Adrenal gland (tissue), 12 donors: Measurements from ENCODE around the gene ARHGAP27. TPM values are rescaled to one million over a fixed set of nuclear protein-coding genes. Genes with fewer than 3 reads are reported as not detected.
A peak's percentile ranks its signal among the peaks of the same experiment; 100 is the strongest.

ENCODE experiments used
- DNase-seq, 7 donors: peaks; one replicate each; pipeline ENCODE4 v3.0.0-alpha.2; 2019 to 2020
- H3K27ac ChIP-seq, 5 donors: fragments of 200-600 bp; sonication (generic) in 4 of 5; 1 replicate in 3 of 5; 2 replicates in 2 of 5; pipeline versions ENCODE4 v1.5.1 to v1.8.0; 2016 to 2020; ENCODE audit warnings: mild to moderate bottlenecking in 1 of 5
- H3K27me3 ChIP-seq: fragments of 200-600 bp; 2 replicates; pipeline ENCODE4 v1.8.0; 2021
- H3K36me3 ChIP-seq, 2 donors: fragments of 200-600 bp; replicated peaks in 1 of 2; 1 replicate in 1 of 2; 2 replicates in 1 of 2; pipeline versions ENCODE4 v1.5.1 to v1.8.0; 2018 to 2022
- H3K4me1 ChIP-seq, 2 donors: fragments of 200-600 bp; replicated peaks in 1 of 2; 1 replicate in 1 of 2; 2 replicates in 1 of 2; pipeline versions ENCODE4 v1.5.1 to v1.8.0; 2018 to 2021
- H3K4me3 ChIP-seq, 4 donors: fragments of 200-600 bp; sonication (generic) in 3 of 4; one replicate each; pipeline ENCODE4 v1.5.1; 2016 to 2018
- H3K9me3 ChIP-seq, 3 donors: fragments of 200-600 bp; sonication (generic) in 1 of 3; replicated peaks in 1 of 3; 1 replicate in 2 of 3; 2 replicates in 1 of 3; pipeline versions ENCODE4 v1.5.1 to v1.8.0; 2016 to 2021
- POLR2A ChIP-seq, 2 donors: fragments of 450-650 bp; IDR thresholded peaks; one replicate each; pipeline ENCODE4 v1.6.1; 2017; ENCODE audit warnings: antibody characterized with exemption in 2 of 2, mild to moderate bottlenecking in 2 of 2, moderate library complexity in 1 of 2
- WGBS, 4 donors: extraction: QIAGEN DNeasy Blood & Tissue Kit in 2 of 4; methylation state at CpG; one replicate each; pipeline versions ENCODE4 v1.1.5 to v1.1.7; 2013 to 2017; 5-methylcytosine and 5-hydroxymethylcytosine counted together
- intact Hi-C, 2 donors: fragments of 100-400 bp; cut with DNase I; formaldehyde crosslinking; loops; one replicate each; pipeline versions ENCODE4 v1.14.1 to v1.15.0; 2022 to 2023
- polyA plus RNA-seq, 3 donors: library from polyadenylated mRNA; stranded (reverse); fragments of 200-250 nt in 2 of 3; fragments of 350-450 nt in 1 of 3; fragmentation: Illumina TruSeq in 1 of 3; extraction: RNeasy Lipid Tissue Mini Kit (QIAGEN cat#74804) in 1 of 3; gene quantifications; one replicate each; pipeline ENCODE4 v1.2.3, GENCODE V29; 2013 to 2014
- total RNA-seq, 9 donors: library from RNA; depleted of rRNA in 4 of 9; stranded (reverse); fragments of >200 nt in 4 of 9; fragments of 120-200 nt in 1 of 9; fragmentation: NEBNext Ultra II Directional in 1 of 9; extraction: Animal tissue kit (Norgen Biotek cat#: 25700) in 1 of 9; gene quantifications; one replicate each; pipeline versions ENCODE4 v1.1.0 to v1.2.4, GENCODE V29; 2013 to 2023
- TF ChIP-seq, protein P1 (sequence below), 6 experiments: fragments of 450-650 bp in 4 of 6; fragments of 200-600 bp in 2 of 6; sonication (generic) in 1 of 6; IDR thresholded peaks; 1 replicate in 5 of 6; 2 replicates in 1 of 6; pipeline versions ENCODE4 v1.5.1 to v1.8.0; 2016 to 2021; ENCODE audit warnings: antibody characterized with exemption in 6 of 6, mild to moderate bottlenecking in 2 of 6, moderate library complexity in 1 of 6
- donor health status: healthy with polysubstance abuse.
- donor health status: Bipolar disorder and iron deficiency.
- donor health status: DM: yes; HTN: yes; CAD: no.
- donor health status: DM: no; HTN: no; CAD: no.
- donor health status: DM: no; HTN: no; CAD: no.
- donor health status: DM: yes; HTN: yes; CAD: no.

ARHGAP27 gene
- total and polyA plus RNA-seq, 12 donors, result 2.8 to 40.2 (median 17.7) TPM

DNA sequence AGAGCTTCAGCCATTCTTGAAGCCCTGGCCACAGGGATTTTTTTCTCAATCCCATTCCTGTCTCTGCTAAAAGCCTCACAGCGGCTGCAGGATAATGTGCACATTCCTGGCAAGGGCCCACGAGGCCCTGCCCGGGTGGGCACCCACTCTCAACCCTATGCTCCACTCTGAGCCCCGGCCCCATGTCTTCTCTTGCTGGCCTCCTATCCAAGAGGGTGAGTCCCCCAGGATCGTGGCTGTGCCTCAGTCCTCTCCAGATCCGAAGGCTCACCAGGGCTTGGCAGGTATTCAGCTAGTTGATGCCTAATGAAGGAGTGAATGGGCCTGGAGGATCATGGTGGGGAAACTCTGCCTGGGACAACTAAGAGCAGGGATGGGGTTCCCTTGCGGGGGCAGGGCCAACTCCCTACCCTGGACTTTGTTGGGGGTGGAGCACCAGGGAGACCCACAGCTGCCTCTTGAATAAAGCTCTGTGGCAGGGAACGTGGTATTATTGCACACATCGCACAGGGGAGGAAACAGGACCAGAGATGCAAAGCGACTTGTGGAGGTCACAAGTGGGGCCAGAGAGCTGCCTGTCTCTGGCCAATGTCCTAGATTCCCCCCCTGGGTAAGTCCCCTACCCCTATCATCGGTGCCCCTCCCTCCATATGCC lies 5.4 kb downstream of the ARHGAP27 start:
- Histone ChIP-seq H3K4me1 (peaks cover 24 to 32% of the 10 kb centered on the region in 2 donors), H3K9me3 (no peaks in the 10 kb centered on the region), H3K27me3 (peaks cover 17% of the 10 kb centered on the region), H3K36me3 (no peaks in the 10 kb centered on the region), H3K27ac (no peak overlapping the region), H3K4me3 (no peak overlapping the region)
- intact Hi-C loops, result no loop called here
- 73 to 85% (median 81%) methylated on average over 8 to 11 of the region's 11 CpGs for WGBS, 4 donors
- no peak for DNase-seq
- TF ChIP-seq, protein P1, sequence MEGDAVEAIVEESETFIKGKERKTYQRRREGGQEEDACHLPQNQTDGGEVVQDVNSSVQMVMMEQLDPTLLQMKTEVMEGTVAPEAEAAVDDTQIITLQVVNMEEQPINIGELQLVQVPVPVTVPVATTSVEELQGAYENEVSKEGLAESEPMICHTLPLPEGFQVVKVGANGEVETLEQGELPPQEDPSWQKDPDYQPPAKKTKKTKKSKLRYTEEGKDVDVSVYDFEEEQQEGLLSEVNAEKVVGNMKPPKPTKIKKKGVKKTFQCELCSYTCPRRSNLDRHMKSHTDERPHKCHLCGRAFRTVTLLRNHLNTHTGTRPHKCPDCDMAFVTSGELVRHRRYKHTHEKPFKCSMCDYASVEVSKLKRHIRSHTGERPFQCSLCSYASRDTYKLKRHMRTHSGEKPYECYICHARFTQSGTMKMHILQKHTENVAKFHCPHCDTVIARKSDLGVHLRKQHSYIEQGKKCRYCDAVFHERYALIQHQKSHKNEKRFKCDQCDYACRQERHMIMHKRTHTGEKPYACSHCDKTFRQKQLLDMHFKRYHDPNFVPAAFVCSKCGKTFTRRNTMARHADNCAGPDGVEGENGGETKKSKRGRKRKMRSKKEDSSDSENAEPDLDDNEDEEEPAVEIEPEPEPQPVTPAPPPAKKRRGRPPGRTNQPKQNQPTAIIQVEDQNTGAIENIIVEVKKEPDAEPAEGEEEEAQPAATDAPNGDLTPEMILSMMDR (IDR thresholded peaks at IDR 0.05), result no peak
- TF ChIP-seq POLR2A (IDR thresholded peaks at IDR 0.05), result no peak

DNA sequence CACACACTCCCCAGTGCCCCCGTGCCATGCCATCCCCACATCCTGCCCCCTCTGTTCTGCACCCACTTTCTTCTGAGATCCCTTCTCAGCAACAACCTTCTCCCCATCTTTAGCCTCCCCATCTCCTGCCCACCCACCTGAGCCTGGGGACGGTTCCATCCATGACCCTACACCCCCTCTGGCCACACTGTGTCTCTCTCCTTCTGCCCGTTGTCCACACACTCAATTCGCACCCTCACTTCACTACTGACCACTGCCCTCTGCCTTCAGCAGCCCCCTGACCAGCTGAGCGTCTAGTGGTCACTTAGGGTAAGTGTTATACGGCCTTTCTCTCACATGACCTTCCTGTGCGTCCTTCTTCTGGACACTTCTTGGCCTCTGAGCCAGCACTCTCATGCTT lies 6.1 kb downstream of the ARHGAP27 start:
- Histone ChIP-seq H3K4me3 (no peak overlapping the region), H3K27ac (no peak overlapping the region), H3K9me3 (no peaks in the 10 kb centered on the region), H3K36me3 (no peaks in the 10 kb centered on the region), H3K4me1 (peaks cover 16 to 28% of the 10 kb centered on the region in 2 donors), H3K27me3 (peaks cover 17% of the 10 kb centered on the region)
- TF ChIP-seq POLR2A (IDR thresholded peaks at IDR 0.05), result no peak
- TF ChIP-seq, protein P1 (IDR thresholded peaks at IDR 0.05), result no peak
- no peak for DNase-seq
- intact Hi-C loops, result no loop called here
- 68 to 74% (median 70%) methylated on average over 7 of the region's 7 CpGs for WGBS, 4 donors

DNA sequence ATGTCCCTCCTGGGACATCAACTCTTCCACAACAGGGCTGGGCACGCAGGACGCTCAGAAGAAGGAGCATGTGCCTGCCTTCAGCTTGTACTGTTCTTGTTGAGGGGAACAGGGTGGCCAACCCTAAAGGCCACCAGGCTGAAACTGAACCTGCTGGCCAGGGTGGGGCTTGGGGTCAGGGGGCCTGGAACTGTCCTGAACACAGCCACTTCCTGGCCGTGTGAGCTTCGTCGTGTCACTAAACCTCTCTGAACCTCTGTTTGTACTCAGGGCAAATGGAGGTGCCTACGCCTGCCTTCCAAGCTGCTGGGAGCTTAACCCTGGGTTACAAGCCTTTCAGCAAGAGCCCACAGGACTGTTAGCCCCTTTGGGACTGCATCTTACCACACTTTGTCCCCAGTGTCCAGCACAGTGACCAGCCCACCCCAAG lies 6.7 kb downstream of the ARHGAP27 start:
- Histone ChIP-seq H3K4me3 (no peak overlapping the region), H3K27me3 (peaks cover 13% of the 10 kb centered on the region)
- intact Hi-C loops, result no loop called here

DNA sequence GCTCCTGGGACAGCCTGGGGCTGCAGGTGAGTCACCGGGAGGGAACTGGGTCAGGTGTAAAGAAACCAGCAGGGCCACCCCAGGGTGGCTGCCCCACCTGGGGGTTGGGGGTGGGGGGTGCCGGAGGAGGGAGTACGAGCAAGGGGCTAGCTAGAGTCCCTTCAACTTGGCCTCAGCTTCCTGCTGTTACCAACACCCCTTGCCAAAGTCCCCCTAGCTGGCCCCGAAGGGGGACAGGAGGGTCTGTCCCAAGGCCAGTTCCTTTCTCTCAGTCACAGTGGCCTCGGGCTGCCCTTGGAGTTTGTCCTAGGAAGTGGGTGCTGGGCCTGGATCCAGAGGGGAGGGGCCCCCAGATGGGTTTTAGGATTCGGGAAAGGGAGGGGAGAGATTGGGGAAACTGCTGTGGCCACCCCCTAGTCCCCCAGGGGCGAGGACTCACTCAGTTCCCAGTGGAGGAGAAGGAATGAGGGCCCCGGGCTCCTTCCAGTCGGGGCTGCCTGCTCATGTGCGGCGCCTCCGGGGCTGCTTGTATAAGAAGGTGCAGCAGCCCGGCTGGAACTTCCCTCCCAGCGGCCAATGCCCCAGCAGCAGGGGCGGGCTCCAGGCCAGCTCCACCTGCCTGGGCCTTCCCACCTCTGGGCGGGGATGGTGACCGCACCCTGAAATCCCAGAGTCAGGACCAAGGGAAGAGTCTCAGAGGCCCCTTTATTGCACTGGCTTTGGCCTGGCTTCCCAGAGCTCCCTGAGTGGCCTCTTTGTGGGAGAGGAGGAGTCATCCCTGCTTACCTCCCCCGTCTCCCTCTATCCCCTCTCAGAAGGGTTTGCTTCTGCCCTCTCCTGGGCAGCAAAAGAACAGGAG lies 7.3 kb downstream of the ARHGAP27 start:
- DNase-seq, result peak in 1 of 7 donors; percentile 20
- no peak for TF ChIP-seq POLR2A (IDR thresholded peaks at IDR 0.05)
- TF ChIP-seq, protein P1 (IDR thresholded peaks at IDR 0.05), result peak in 1 of 6 experiments; percentile 30
- H3K27ac ChIP-seq, result no peak overlapping the region
- H3K9me3 ChIP-seq, result no peaks in the 10 kb centered on the region
- H3K4me3 ChIP-seq, result no peak overlapping the region
- peaks cover 4 to 16% of the 10 kb centered on the region in 2 donors for H3K4me1 ChIP-seq
- 42 to 63% (median 56%) methylated on average over 7 to 18 of the region's 18 CpGs for WGBS, 4 donors
- H3K36me3 ChIP-seq, result no peaks in the 10 kb centered on the region
- intact Hi-C loops, result no loop called here
- peaks cover 7% of the 10 kb centered on the region for H3K27me3 ChIP-seq

More for the DNA sequence above, 6.7 kb downstream of the ARHGAP27 start:
- DNase-seq, result no peak
- 66 to 90% (median 82%) methylated on average over 2 to 6 of the region's 6 CpGs for WGBS, 4 donors
- Histone ChIP-seq H3K9me3 (no peaks in the 10 kb centered on the region), H3K4me1 (peaks cover 10 to 23% of the 10 kb centered on the region in 2 donors), H3K27ac (no peak overlapping the region), H3K36me3 (no peaks in the 10 kb centered on the region)
- TF ChIP-seq, protein P1 (IDR thresholded peaks at IDR 0.05), result no peak
- no peak for TF ChIP-seq POLR2A (IDR thresholded peaks at IDR 0.05)
